Adrenal gland (tissue), 19 donors: ENCODE data around the gene PRSS2. TPM values are rescaled to one million over a fixed set of nuclear protein-coding genes. Genes with fewer than 3 reads are reported as not detected.

ENCODE experiments used
- DNase-seq, 7 donors: peaks; one replicate each; pipeline ENCODE4 v3.0.0-alpha.2; 2019 to 2020
- H3K27ac ChIP-seq, 5 donors: fragments of 200-600 bp; sonication (generic) in 4 of 5; 1 replicate in 3 of 5; 2 replicates in 2 of 5; pipeline versions ENCODE4 v1.5.1 to v1.8.0; 2016 to 2020; ENCODE audit warnings: mild to moderate bottlenecking in 1 of 5
- H3K27me3 ChIP-seq: fragments of 200-600 bp; 2 replicates; pipeline ENCODE4 v1.8.0; 2021
- H3K36me3 ChIP-seq, 2 donors: fragments of 200-600 bp; replicated peaks in 1 of 2; 1 replicate in 1 of 2; 2 replicates in 1 of 2; pipeline versions ENCODE4 v1.5.1 to v1.8.0; 2018 to 2022
- H3K4me1 ChIP-seq, 2 donors: fragments of 200-600 bp; replicated peaks in 1 of 2; 1 replicate in 1 of 2; 2 replicates in 1 of 2; pipeline versions ENCODE4 v1.5.1 to v1.8.0; 2018 to 2021
- H3K4me3 ChIP-seq, 4 donors: fragments of 200-600 bp; sonication (generic) in 3 of 4; one replicate each; pipeline ENCODE4 v1.5.1; 2016 to 2018
- H3K9me3 ChIP-seq, 3 donors: fragments of 200-600 bp; sonication (generic) in 1 of 3; replicated peaks in 1 of 3; 1 replicate in 2 of 3; 2 replicates in 1 of 3; pipeline versions ENCODE4 v1.5.1 to v1.8.0; 2016 to 2021
- POLR2A ChIP-seq, 2 donors: fragments of 450-650 bp; IDR thresholded peaks; one replicate each; pipeline ENCODE4 v1.6.1; 2017; ENCODE audit warnings: antibody characterized with exemption in 2 of 2, mild to moderate bottlenecking in 2 of 2, moderate library complexity in 1 of 2
- WGBS, 4 donors: extraction: QIAGEN DNeasy Blood & Tissue Kit in 2 of 4; methylation state at CpG; one replicate each; pipeline versions ENCODE4 v1.1.5 to v1.1.7; 2013 to 2017; 5-methylcytosine and 5-hydroxymethylcytosine counted together
- intact Hi-C, 2 donors: fragments of 100-400 bp; cut with DNase I; formaldehyde crosslinking; loops; one replicate each; pipeline versions ENCODE4 v1.14.1 to v1.15.0; 2022 to 2023
- long read RNA-seq, 10 donors: library from polyadenylated mRNA in 3 of 10; unstranded in 2 of 10; stranded (forward) in 1 of 10; transcript quantifications; one replicate each; pipeline ENCODE4 v2.0.0 and lab custom pipeline, GENCODE V29; 2021 to 2026
- polyA plus RNA-seq, 3 donors: library from polyadenylated mRNA; stranded (reverse); fragments of 200-250 nt in 2 of 3; fragments of 350-450 nt in 1 of 3; fragmentation: Illumina TruSeq in 1 of 3; extraction: RNeasy Lipid Tissue Mini Kit (QIAGEN cat#74804) in 1 of 3; gene quantifications; one replicate each; pipeline ENCODE4 v1.2.3, GENCODE V29; 2013 to 2014
- total RNA-seq, 9 donors: library from RNA; depleted of rRNA in 4 of 9; stranded (reverse); fragments of >200 nt in 4 of 9; fragments of 120-200 nt in 1 of 9; fragmentation: NEBNext Ultra II Directional in 1 of 9; extraction: Animal tissue kit (Norgen Biotek cat#: 25700) in 1 of 9; gene quantifications; one replicate each; pipeline versions ENCODE4 v1.1.0 to v1.2.4, GENCODE V29; 2013 to 2023
- TF ChIP-seq, protein P1 (sequence below), 6 experiments: fragments of 450-650 bp in 4 of 6; fragments of 200-600 bp in 2 of 6; sonication (generic) in 1 of 6; IDR thresholded peaks; 1 replicate in 5 of 6; 2 replicates in 1 of 6; pipeline versions ENCODE4 v1.5.1 to v1.8.0; 2016 to 2021; ENCODE audit warnings: antibody characterized with exemption in 6 of 6, mild to moderate bottlenecking in 2 of 6, moderate library complexity in 1 of 6
- donor health status: healthy with polysubstance abuse.
- donor health status: Bipolar disorder and iron deficiency.
- donor health status: DM: yes; HTN: yes; CAD: no.
- donor health status: DM: no; HTN: no; CAD: no.
- donor health status: DM: no; HTN: no; CAD: no.
- donor health status: DM: yes; HTN: yes; CAD: no.

Gene PRSS2
- total RNA-seq (10 to 100 TPM in 2 of 9 donors, 1 to 10 TPM in 1, not detected in 6; 4.8 to 43.4 (median 40.0) TPM), polyA plus RNA-seq (1 to 10 TPM in 2 of 3 donors, not detected in 1; 2.8 to 4.4 TPM)
- long read RNA-seq, donor 1: 0 reads
- long read RNA-seq, donor 2: 0 reads
- long read RNA-seq, donor 3: 0 reads
- long read RNA-seq, donor 4: 0 reads
- long read RNA-seq, donor 5: 0 reads
- long read RNA-seq, donor 6: 0 reads
- long read RNA-seq, donor 7: 0 reads
- long read RNA-seq, donor 8: 0 reads
- long read RNA-seq, donor 9: 0 reads
- long read RNA-seq, donor 10: 0 reads

DNA sequence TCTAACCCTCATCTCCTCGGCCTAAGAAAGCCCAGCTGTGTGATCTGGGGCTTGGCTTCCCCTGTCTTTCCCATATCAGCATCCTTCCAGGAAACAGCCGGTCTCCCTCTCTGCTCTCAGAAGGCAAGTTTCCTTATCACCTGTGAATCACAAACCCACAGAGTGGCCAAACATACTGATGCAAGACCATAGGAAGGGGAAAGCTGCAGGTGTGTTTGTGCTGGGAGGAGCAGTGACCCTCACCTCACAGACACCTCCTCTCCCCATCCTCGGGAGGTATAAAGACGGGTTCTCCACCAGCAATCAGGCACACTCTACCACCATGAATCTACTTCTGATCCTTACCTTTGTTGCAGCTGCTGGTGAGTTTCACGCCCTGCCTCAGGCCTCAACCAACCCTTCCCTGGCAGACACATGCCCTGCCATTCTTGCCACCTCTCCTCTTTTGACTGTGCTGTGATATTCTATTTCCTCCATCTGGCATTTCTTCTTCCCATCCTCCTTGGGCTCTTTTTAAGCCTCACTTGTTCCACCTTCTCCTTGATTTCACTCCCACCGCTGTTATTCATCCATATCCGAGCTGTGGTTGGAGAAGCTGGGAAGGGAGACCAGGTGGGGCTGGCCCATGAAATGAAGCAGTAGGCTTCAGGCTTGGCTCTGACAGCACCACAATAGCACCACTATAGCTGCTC is at the start of gene PRSS2:
Gene PRSS2 (plus strand): TSS at position 310 of the 692 bp plus-strand sequence. CDS start 13 bp downstream, at position 323.
- Histone ChIP-seq H3K9me3 (no peaks in the 10 kb centered on the region), H3K36me3 (no peaks in the 10 kb centered on the region), H3K27me3 (no peaks in the 10 kb centered on the region), H3K4me3 (no peak within 1 kb of the TSS), H3K4me1 (no peaks in the 10 kb centered on the region), H3K27ac (no peak within 1 kb of the TSS)
- intact Hi-C loops: no loop called here
- 76 to 85% (median 80%) methylated on average over 7 of the region's 7 CpGs for WGBS, 4 donors
- TF ChIP-seq, protein P1, sequence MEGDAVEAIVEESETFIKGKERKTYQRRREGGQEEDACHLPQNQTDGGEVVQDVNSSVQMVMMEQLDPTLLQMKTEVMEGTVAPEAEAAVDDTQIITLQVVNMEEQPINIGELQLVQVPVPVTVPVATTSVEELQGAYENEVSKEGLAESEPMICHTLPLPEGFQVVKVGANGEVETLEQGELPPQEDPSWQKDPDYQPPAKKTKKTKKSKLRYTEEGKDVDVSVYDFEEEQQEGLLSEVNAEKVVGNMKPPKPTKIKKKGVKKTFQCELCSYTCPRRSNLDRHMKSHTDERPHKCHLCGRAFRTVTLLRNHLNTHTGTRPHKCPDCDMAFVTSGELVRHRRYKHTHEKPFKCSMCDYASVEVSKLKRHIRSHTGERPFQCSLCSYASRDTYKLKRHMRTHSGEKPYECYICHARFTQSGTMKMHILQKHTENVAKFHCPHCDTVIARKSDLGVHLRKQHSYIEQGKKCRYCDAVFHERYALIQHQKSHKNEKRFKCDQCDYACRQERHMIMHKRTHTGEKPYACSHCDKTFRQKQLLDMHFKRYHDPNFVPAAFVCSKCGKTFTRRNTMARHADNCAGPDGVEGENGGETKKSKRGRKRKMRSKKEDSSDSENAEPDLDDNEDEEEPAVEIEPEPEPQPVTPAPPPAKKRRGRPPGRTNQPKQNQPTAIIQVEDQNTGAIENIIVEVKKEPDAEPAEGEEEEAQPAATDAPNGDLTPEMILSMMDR (IDR thresholded peaks at IDR 0.05): no peak
- no peak for TF ChIP-seq POLR2A (IDR thresholded peaks at IDR 0.05)
- DNase-seq: no peak

DNA sequence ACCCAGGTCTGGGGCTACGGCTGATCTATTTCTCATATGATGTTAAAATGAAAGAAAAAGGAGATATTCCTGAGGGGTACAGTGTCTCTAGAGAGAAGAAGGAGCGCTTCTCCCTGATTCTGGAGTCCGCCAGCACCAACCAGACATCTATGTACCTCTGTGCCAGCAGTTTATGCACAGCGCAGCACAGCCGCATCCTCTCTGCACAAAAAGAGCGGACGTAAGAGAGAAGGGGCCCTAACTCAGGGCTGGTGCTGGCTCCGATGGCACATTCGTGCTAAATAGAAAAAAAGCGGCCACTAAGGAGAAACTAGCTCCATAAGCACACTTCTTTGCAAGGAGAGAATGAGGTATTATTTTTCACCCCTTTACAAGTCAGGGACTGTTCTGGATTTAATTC is 49.8 kb upstream of the PRSS2 start:
- H3K9me3 ChIP-seq: no peaks in the 10 kb centered on the region
- H3K27ac ChIP-seq: no peak overlapping the region
- WGBS, 4 donors: 65 to 91% (median 72%) methylated on average over 10 of the region's 10 CpGs
- TF ChIP-seq, protein P1 (IDR thresholded peaks at IDR 0.05): no peak
- no peak for TF ChIP-seq POLR2A (IDR thresholded peaks at IDR 0.05)
- intact Hi-C loops: no loop called here
- no peak overlapping the region for H3K4me3 ChIP-seq
- peaks cover 0 to 5% of the 10 kb centered on the region in 2 donors for H3K4me1 ChIP-seq
- H3K36me3 ChIP-seq: no peaks in the 10 kb centered on the region
- no peak for DNase-seq
- H3K27me3 ChIP-seq: no peaks in the 10 kb centered on the region

DNA sequence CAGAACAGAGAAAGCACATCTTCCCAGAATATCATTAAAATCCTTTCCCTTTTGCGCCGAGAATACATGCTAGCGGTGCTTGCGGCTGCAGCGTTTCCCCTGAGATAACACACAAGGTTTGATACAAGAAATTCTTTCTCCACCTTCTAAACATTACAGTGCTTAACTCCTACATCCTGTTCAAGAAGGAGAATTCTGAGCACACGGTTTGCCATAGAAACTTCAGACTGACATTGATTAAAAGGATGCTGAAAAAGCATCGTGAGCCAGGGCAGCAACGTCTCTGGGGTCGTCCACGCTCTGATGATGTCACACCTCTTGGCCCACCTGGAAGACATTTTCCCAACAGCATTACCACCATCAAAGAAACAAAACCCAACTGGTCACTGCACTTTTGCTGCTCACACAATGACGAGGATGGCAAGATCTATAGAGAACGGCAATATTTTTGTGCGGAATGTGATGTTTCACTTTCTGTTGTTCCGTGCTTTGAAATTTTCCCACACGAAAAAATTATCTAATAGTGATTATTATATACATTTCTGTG is 48.4 kb upstream of the PRSS2 start:
- DNase-seq: no peak
- intact Hi-C loops: no loop called here
- H3K27me3 ChIP-seq: no peaks in the 10 kb centered on the region
- TF ChIP-seq, protein P1 (IDR thresholded peaks at IDR 0.05): no peak
- no peak for TF ChIP-seq POLR2A (IDR thresholded peaks at IDR 0.05)
- H3K27ac ChIP-seq: no peak overlapping the region
- 59 to 74% (median 68%) methylated on average over 15 of the region's 15 CpGs for WGBS, 4 donors
- H3K36me3 ChIP-seq: no peaks in the 10 kb centered on the region
- H3K9me3 ChIP-seq: no peaks in the 10 kb centered on the region
- H3K4me3 ChIP-seq: no peak overlapping the region
- H3K4me1 ChIP-seq: peaks cover 0 to 5% of the 10 kb centered on the region in 2 donors

DNA sequence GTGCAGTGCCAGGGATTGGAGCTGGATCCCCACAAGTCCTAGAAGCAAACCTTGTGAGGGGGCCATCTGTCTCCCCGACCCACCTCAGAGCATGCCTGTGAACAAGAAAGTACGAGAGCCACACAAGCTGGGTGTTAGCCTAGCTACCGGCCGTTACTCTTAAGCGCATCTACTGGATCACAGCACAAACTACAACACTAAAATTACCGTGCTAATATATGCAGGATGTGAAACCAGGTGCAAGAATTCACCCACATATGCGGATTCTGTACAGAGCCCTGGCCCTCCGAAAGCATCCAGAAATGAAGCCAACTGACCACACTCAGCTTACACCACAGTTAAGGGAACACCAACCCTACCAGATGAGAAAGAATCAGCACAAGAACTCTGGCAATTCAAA is 37.5 kb upstream of the PRSS2 start:
- Histone ChIP-seq H3K36me3 (no peaks in the 10 kb centered on the region), H3K9me3 (no peaks in the 10 kb centered on the region), H3K4me3 (no peak overlapping the region), H3K4me1 (no peaks in the 10 kb centered on the region), H3K27me3 (no peaks in the 10 kb centered on the region), H3K27ac (no peak overlapping the region)
- no peak for DNase-seq
- intact Hi-C loops: no loop called here
- TF ChIP-seq, protein P1 (IDR thresholded peaks at IDR 0.05): no peak
- TF ChIP-seq POLR2A (IDR thresholded peaks at IDR 0.05): no peak
- WGBS, 4 donors: 84 to 92% (median 89%) methylated on average over 8 of the region's 8 CpGs
